GM18498 (cell line): ENCODE data around the gene SEC61A2.

ENCODE experiments used
- ATAC-seq: cut with Tn5 transposase; IDR thresholded peaks from one replicate; pipeline ENCODE4 v1.9.1; 2021; ENCODE audit warnings: mild to moderate bottlenecking, moderate library complexity; ENCODE audit not compliant: unreplicated experiment

Gene SEC61A2

DNA sequence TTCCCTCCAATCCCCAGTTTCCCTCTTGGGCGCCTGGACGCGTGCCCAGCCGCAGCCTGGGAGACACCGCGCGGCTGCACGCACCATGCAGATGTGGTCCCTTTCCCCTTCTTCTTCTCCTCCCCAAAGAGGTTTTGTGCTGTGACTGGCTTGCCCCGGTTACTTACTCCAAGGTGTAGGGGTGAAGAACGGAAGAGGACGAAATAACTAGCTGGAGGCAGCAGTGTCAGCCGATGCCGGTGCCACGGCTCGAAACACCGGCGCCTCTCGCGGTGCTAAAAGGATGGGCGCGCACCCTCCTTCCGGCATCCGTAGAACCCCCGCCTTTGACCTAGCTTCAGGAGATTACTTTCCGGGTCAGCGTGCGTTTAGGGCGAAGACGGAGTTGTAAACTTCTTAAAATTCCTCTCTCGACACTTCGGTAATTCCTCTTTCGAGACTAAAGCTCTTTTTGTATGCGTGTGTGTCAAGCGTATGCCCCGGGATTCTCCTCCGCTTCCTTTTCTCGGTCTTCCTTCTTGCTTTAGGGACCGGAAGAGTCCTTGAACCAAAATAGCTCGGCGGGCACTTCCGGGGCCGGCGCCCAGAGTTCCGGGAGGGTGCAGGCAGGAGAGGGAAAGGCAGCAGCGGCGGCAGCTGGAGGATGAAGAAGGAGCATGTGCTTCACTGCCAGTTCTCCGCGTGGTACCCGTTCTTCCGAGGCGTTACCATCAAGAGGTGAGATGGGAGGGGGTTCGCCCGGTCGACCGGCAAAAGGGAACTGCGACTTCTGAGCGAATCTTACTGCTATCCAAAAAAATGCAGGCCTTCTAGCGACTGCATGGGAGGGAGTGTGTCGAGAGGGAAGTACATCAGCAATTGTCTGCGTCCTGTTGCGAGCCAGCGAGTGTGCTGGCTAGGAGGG, 66.4 kb downstream of the SEC61A2 start, which contains the start of the genes CDC123 and NUDT5:
CDC123 (plus strand) TSS at position 586 of the 904 bp plus-strand sequence; CDS start at position 644, 58 bp downstream.
NUDT5 (minus strand) TSS at position 289 of the 904 bp plus-strand sequence. CDS start 9,600 bp downstream, outside the sequence.
- ATAC-seq: peak; percentile 92

DNA sequence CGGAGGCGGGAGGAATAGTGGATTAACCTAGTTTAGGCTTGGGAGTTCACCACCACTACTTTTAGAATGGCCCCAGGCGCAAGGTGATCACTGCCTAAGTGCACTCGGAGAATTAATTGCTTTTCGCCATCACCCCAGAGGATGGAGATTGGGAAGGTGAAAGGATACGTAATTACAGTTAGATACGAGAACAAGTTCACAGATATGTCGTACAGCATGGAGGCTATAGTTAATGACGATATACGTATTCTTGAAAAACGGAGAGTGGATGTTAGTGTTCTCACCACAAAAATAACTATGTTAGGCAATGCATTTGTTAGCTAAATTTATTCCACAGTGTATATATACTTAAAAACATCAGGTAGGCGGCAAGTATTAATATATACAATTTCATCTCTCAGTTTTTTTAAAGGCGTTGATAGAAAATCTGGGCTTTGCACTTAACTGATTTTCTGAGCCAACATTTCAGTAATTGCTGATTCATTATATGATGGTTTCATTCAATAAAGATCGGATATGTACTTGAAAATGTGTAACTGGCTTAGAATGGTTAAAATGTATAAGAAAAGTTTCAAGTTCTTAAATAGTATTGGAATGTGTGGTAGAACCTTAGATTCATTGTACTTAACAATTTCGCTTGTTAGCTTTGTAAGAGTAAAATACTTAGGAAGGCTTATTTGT, 67.2 kb downstream of the SEC61A2 start:
- ATAC-seq: no peak

DNA sequence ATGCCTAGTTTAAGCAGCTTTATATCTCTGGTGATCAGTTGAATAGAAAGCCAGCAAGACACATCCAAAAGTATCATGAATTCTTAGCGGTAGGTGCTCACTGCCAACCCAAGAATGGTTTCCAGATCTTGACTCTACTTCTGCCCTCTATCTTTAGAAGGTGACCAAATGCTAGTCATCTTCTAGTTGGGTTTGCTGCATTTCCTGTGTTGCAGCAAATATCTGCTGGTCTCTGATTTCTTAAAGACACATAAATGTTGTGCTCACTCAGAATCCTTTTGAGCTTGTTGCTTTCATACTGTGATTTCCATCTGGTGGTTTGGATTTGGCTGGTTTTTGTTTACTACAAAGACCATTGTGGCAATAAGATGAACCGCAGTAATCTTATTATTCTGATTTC, 68.7 kb downstream of the SEC61A2 start:
- ATAC-seq: no peak

GRCh38 chr10:12200850-12201249, 71.4 kb downstream of the SEC61A2 start:
- ATAC-seq: no peak

DNA sequence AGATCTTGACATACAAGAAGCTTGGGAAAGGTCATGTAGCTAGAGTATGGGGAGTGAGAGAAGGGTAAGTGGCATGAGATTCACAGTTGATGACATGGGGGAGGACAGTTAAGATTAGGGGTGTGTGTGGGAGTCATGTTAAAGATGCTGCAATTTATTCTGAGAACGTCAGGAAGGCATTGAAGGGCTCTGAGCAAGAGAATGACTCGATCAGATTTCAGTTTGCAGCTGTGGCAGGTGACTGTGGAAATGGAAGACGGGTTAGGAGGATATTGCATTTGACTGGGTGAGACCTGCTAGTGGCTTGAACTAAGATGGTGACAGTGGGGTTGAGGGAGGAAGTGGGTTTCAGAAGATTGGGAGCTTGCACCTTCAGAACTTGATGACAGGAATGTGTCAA, 72.1 kb downstream of the SEC61A2 start:
- ATAC-seq: no peak

DNA sequence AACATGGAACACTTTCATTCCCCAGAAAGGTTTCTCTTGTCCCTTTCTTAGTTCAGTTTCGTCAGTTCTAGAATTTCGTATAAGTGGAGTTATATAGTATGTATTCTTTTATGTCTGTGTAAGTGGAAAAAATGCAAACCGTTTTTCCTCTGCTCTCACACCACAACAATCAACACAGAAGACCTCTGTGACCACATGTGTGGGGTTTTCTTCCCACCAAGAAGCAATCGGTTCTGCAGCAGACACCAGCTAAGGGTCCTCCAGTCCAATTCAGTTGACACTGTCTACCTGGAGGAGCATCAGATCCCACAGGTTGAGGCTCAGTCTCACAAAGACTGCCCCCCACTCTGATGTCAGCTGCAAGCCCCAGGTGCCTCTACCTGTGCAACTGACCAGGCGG, 72.7 kb downstream of the SEC61A2 start:
- no peak for ATAC-seq

- ATAC-seq: no peak
Measured at GRCh38 chr10:12205082-12205481, 75.6 kb downstream of the SEC61A2 start.

DNA sequence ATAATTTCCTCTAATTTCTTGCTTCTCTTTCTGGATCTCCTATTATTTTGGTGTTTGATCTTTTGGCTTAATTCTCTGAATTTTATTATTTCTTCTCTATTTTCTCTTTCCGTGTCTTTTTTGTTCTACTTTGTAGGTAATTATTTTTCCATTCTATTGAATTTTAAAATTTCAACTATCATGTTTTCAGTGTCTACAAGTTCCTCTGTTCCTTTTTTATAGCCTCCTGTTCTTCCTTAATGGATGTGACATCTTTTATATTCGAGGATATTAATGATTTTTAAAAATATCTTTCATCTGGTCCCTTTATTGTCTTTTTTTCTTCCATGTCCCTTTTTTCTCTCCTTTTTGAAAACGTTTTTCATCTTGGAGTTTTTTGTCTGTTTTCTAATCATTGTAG, 77.6 kb downstream of the SEC61A2 start:
- ATAC-seq: no peak

DNA sequence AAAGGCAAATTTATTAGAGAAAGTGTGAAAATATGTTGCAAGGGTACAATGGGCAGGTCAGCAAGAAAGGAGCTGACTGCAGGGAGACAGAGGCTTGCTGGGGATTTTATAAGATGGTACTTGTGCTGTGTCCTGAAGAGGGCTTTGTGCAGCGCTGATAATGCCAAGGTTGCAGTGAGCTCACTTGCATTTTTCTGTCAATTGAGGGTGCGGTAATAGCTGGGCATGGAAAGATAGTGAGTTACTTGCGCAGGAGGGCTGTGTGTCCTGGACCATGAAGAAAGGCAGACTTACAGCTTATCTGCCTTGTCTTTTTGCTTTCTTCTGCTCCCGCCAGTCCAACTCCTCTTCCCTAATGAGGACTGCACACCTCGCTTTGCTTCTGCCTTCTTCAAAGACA, 79.0 kb downstream of the SEC61A2 start:
- ATAC-seq: no peak

DNA sequence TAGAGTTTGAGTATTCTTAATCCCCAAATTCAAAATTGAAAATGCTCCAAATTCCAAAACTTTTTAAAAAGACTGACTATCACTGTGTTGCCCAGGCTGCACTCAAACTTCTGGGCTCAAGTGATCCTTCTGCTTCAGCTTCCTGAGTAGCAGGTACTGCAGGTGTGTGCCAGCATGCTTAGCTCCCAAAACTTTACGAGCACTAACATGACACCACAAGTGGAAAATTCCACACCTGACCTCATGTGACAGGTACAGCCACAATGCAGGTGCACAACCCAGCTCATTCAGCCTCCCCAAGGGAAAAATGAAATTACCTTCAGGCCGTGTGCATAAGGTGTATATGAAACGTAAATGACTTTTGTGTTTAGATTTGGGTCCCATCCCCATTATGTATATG, 83.0 kb downstream of the SEC61A2 start:
- ATAC-seq: no peak

DNA sequence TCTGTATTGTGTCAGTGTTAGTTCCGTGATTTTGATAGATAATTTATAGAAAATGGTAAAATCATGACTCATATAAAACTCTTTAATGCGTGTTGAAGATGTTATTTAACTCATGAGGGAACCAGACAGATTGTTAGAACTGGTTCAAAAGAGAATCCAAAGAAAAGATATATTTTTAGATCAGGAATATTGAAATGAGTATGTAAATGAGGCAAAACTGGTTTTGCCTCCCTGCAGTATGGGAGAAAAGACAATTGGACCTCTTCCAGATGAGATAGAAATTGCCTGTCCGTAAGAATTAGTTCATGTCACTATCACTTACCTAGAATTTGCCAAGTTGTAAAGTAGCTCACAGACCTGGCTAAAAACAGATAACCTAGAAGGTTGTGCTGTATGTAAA, 84.1 kb downstream of the SEC61A2 start:
- ATAC-seq: no peak

GRCh38 chr10:12214093-12214492, 84.6 kb downstream of the SEC61A2 start:
- no peak for ATAC-seq

DNA sequence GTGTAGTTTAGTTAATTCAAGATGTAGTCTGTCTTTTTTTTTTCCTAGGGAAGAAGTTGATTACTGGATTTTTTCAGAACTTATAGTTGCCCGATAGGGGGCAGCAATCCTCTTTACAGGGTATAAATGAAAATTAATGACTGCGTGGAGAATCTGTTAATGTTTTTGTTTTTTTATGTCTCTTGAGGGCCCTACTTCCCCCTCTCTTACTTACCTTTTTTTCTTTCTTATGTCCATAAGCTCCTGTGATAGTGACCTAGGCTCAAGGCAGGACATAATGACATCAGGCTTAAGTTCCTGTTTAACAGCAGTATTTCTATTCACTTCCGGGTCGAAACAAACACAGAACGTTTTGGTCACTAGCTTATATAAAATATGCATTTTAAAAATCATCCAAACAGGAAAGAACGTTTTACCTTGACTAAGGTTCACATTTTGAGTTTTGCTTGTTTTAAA, 85.3 kb downstream of the SEC61A2 start:
- no peak for ATAC-seq
